IPS-15b (cell line): ENCODE data around the gene CCDC61.

Experiments used
- H3K27me3 ChIP-seq: one replicate; pipeline ENCODE4 v1.6.1; 2013; ENCODE audit warnings: low read length; ENCODE audit not compliant: control insufficient read depth, insufficient read depth
- H3K36me3 ChIP-seq: one replicate; pipeline ENCODE4 v1.6.1; 2013; ENCODE audit warnings: low read length; ENCODE audit not compliant: control insufficient read depth, insufficient read depth
- H3K4me1 ChIP-seq: one replicate; pipeline ENCODE4 v1.6.1; 2013; ENCODE audit warnings: mild to moderate bottlenecking, low read length; ENCODE audit not compliant: control insufficient read depth, insufficient read depth
- H3K4me3 ChIP-seq: one replicate; pipeline ENCODE4 v1.5.1; 2013; ENCODE audit warnings: low read depth, low read length
- H3K9ac ChIP-seq: one replicate; pipeline ENCODE4 v1.6.1; 2013; ENCODE audit warnings: low read depth, mild to moderate bottlenecking, low read length
- H3K9me3 ChIP-seq: one replicate; pipeline ENCODE4 v1.6.1; 2013; ENCODE audit warnings: mild to moderate bottlenecking, low read length; ENCODE audit not compliant: control insufficient read depth, insufficient read depth

CCDC61 gene

DNA sequence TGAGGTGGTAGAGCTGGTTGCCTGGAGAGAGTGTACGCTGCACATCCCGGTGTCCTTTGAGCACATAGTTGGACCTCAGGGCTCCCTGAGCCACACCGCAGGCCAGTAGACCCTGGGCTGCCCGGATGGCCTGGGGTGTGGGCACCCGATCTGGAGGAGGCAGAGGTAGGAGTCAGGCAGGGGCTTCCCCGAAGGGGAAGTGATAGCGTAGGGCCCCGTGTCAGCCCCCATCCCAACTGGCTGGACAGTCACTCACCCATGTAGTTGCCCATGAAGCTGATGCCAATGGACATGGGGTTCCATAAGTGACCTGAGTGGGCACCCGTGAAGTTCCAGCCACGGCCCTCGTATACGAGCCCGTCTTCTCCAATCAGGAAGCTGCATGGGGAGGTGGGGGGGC is 24.0 kb downstream of the CCDC61 start:
- H3K4me3 ChIP-seq = no peak overlapping the region
- peaks cover 17% of the 10 kb centered on the region for H3K27me3 ChIP-seq
- no peak overlapping the region for H3K9ac ChIP-seq
- H3K9me3 ChIP-seq = no peaks in the 10 kb centered on the region
- peaks cover 10% of the 10 kb centered on the region for H3K36me3 ChIP-seq
- H3K4me1 ChIP-seq = peaks cover 8% of the 10 kb centered on the region

- Histone ChIP-seq H3K27me3 (peaks cover 7% of the 10 kb centered on the region), H3K9me3 (no peaks in the 10 kb centered on the region), H3K9ac (no peak overlapping the region), H3K36me3 (peaks cover 10% of the 10 kb centered on the region), H3K4me1 (peaks cover 3% of the 10 kb centered on the region), H3K4me3 (no peak overlapping the region)
Measured at GRCh38 chr19:46020819-46021125, 25.5 kb downstream of the CCDC61 start.

- Histone ChIP-seq H3K4me1 (peaks cover 3% of the 10 kb centered on the region), H3K9ac (peak overlapping the region; percentile 39), H3K4me3 (no peak overlapping the region), H3K27me3 (no peaks in the 10 kb centered on the region), H3K36me3 (peaks cover 11% of the 10 kb centered on the region), H3K9me3 (no peaks in the 10 kb centered on the region)
Measured at GRCh38 chr19:46021531-46022041, 26.3 kb downstream of the CCDC61 start.

- peaks cover 3% of the 10 kb centered on the region for H3K4me1 ChIP-seq
- H3K27me3 ChIP-seq = no peaks in the 10 kb centered on the region
- peaks cover 14% of the 10 kb centered on the region for H3K36me3 ChIP-seq
- H3K4me3 ChIP-seq = no peak overlapping the region
- H3K9ac ChIP-seq = no peak overlapping the region
- no peaks in the 10 kb centered on the region for H3K9me3 ChIP-seq
Measured at GRCh38 chr19:46022061-46022430, 26.8 kb downstream of the CCDC61 start.

DNA sequence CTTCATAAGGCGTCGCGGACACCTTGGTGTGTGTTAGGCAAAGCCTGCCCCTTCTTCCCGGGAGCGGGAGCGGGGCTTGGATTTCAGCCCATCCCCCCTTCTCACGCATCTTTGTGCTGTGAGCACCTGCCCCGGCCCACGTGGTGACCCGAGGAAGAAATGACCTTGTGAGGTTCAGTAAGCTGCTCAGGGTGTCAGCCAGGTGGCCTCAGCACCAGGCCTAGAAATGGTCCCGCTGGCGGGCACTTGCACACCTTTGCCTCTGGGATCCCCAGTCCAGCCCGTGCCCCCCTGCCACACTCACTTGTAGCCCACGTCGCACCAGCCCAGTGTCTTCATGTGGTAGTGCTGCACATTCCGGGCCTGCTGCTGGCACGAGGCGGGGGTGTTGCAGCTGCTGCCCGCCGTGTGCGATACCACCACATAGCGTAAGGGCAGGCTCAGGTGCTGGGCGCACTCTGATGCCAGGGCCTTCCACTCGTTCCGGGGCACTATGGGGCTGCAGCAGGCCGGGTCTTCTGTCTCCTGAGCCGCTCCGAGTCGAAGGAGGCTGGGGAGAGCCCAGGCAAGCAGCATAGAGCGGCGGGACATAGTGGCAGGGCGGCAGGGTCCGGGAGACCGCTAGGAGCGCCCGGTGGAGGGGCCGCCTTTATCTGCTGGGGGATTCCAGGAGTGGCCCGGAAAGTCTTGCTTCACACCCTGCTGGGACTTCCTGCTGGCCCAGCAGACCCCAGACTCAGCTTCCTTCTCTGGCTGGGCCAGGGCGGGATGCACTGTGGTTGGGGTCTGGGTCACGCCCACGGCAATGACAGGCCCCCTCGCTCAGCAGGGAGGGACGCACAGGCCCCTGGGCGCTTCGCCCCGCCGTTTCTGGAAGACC is 27.4 kb downstream of the CCDC61 start, which contains the start of gene PGLYRP1:
Gene PGLYRP1 (minus strand): TSS at position 623 of the 880 bp plus-strand sequence. CDS start 32 bp downstream, at position 591.
- Histone ChIP-seq H3K27me3 (no peaks in the 10 kb centered on the region), H3K4me1 (peaks cover 3% of the 10 kb centered on the region), H3K4me3 (no peak within 1 kb of the TSS), H3K9me3 (no peaks in the 10 kb centered on the region), H3K36me3 (peaks cover 14% of the 10 kb centered on the region), H3K9ac (no peak within 1 kb of the TSS)

- H3K4me1 ChIP-seq = peaks cover 3% of the 10 kb centered on the region
- H3K9me3 ChIP-seq = no peaks in the 10 kb centered on the region
- no peak overlapping the region for H3K4me3 ChIP-seq
- peaks cover 10% of the 10 kb centered on the region for H3K36me3 ChIP-seq
- no peak overlapping the region for H3K9ac ChIP-seq
- H3K27me3 ChIP-seq = no peaks in the 10 kb centered on the region
Measured at GRCh38 chr19:46023311-46023779, 28.1 kb downstream of the CCDC61 start.

DNA sequence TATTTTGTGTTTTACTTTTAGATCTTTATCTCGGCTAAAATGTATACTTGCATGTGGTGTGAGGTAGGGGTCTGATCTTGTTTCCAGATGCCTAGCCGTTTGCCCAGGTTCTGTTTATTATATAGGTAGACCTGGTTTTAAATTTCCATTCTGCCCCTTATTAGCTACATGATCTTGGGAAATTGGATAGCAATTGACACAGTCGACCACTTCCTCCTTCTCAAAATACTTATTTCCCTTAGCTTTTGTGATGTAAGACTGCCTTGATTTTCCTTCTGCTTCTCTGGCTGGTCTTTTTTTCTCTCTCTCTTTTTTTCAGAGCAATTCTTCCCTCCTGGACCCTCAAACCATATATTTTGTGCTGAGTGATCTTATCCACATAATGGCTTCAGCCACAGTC is 30.6 kb downstream of the CCDC61 start:
- Histone ChIP-seq H3K4me1 (peaks cover 3% of the 10 kb centered on the region), H3K36me3 (peaks cover 3% of the 10 kb centered on the region), H3K9me3 (no peaks in the 10 kb centered on the region), H3K9ac (no peak overlapping the region), H3K4me3 (no peak overlapping the region), H3K27me3 (no peaks in the 10 kb centered on the region)

GRCh38 chr19:46030812-46031550 is 35.7 kb downstream of the CCDC61 start:
- Histone ChIP-seq H3K9ac (no peak overlapping the region), H3K36me3 (peaks cover 3% of the 10 kb centered on the region), H3K4me3 (no peak overlapping the region), H3K9me3 (no peaks in the 10 kb centered on the region), H3K27me3 (no peaks in the 10 kb centered on the region), H3K4me1 (no peaks in the 10 kb centered on the region)

- Histone ChIP-seq H3K27me3 (no peaks in the 10 kb centered on the region), H3K9ac (no peak overlapping the region), H3K9me3 (no peaks in the 10 kb centered on the region), H3K36me3 (no peaks in the 10 kb centered on the region), H3K4me3 (no peak overlapping the region), H3K4me1 (no peaks in the 10 kb centered on the region)
Measured at GRCh38 chr19:46031781-46032596, 36.7 kb downstream of the CCDC61 start.

GRCh38 chr19:46032597-46033025 is 37.3 kb downstream of the CCDC61 start:
- Histone ChIP-seq H3K9ac (no peak overlapping the region), H3K27me3 (no peaks in the 10 kb centered on the region), H3K36me3 (no peaks in the 10 kb centered on the region), H3K4me3 (no peak overlapping the region), H3K4me1 (no peaks in the 10 kb centered on the region), H3K9me3 (no peaks in the 10 kb centered on the region)

DNA sequence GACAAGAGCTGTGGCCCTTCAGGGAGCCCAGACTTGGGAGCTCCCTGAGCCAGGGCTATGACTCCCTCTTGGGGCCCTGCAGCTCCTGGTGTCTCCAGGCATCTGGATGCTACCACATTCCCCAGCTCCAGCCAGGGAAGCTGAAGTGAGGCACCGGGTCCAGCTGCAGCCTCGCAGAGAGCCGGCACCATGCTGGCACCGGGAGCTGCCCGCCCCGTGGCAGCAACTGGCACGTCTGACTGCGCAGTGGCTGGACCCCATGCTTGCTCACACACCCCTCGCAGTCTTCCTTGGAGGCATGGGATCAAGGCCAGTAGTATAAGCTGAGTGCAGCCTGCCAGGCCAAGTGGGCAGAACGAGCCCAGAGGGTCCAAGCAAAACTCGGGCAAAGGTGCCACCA is 38.1 kb downstream of the CCDC61 start:
- Histone ChIP-seq H3K27me3 (no peaks in the 10 kb centered on the region), H3K9ac (no peak overlapping the region), H3K9me3 (no peaks in the 10 kb centered on the region), H3K4me1 (no peaks in the 10 kb centered on the region), H3K36me3 (no peaks in the 10 kb centered on the region), H3K4me3 (no peak overlapping the region)
